ENCODE results near the gene DNAL1.

DNAL1 gene

DNA sequence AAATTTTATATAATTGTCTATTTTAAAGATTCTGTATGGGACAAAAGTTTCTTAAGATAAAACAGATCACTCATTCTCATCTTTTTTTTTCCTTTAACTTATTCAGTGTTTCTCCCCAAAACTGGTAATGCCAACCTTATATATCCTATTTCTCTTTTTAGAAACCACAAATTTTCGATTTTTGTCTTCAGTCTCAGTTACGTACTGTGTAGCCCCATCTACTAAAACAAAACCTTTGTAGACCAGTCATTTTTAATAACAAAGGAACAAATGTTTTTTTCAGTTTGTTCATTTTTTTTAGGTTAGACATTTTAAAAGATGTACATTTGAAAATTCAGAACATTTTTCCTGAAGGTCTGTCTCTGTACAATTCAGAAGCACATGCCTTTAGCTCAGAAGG, 51.2 kb downstream of the DNAL1 start:
- TF ChIP-seq CTCF (IDR thresholded peaks at IDR 0.05): no peak

- TF ChIP-seq CTCF (IDR thresholded peaks at IDR 0.05): no peak
Observed at GRCh38 chr14:73696466-73697400, 51.9 kb downstream of the DNAL1 start.

GRCh38 chr14:73700325-73700724, 55.5 kb downstream of the DNAL1 start:
- no peak for TF ChIP-seq CTCF (IDR thresholded peaks at IDR 0.05)

DNA sequence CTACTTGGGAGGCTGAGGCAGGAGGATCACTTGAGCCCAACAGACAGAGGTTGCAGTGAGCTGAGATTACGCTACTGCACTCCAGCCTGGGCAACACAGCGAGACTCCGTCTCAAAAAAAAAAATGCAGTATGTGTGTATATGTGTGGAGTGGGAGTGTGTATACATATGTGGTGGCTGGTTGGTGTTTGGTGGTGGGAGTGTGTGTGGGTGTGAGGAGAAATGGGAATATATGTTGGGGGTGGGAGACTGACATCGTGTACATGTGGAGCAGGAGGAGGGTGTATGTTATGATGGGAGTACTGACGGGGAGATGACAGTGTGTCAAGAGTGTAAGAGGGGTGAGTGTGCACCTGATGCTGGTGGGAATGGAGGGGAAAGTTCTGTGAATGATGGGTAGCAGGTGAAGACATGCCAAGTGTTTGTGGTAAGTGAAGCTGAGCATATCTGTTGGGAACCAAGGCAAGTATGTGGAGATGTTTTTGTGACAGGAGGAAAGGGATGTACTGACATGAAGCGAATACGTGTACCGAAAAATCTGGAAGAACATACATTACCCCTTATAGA, 65.2 kb downstream of the DNAL1 start:
- TF ChIP-seq CTCF (IDR thresholded peaks at IDR 0.05): no peak

DNA sequence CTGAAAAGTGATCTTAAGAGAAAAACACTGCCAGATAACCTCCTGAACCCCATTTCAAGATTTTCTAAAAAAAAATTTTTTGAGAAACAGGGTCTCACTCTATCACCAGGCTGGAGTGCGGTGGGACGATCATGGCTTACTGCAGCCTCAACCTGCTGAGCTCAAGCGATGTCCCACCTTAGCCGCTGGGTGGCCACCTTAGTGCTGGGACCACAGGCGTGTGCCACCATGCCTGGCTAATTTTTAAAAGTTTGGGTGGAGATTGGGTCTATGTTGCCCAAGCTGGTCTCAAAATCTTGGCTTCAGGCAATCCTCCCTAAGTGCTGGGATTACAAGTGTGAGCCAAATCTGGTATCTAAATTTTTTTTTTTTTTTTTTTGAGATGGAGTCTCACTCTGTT, 66.0 kb downstream of the DNAL1 start:
- TF ChIP-seq CTCF (IDR thresholded peaks at IDR 0.05): no peak

- no peak for TF ChIP-seq CTCF (IDR thresholded peaks at IDR 0.05)
Observed at GRCh38 chr14:73712071-73712506, 67.3 kb downstream of the DNAL1 start.

DNA sequence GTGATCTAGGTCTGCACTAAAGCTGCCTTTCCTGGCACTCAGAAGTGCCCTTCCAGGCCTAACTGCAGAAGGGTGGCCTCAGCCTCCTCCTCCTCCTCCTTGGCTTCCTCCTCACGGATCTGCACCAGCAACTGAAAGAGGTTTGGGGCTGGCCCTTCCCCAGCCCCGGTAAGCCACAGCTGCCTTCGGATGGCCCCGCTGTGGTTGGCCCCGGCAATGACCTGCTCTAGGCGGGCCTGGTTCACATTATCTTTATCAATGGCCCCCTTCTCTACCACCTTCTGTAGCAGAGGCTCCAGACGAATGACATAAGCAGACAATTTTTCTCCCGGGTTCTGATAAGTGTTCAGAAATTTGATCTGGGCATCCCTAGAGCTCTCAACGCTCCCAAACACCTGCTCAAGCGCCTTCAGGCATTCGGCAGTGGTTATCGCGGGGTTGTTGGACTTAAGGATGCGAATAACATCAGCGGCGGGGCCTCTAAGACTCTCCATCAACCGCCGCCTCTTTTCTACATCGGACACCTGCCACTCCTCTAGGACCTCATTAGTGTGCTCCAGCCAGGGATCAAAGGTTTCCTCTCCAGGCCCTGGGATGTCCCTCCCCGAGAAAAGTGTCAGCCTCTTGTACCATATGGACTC, 67.9 kb downstream of the DNAL1 start:
- no peak for TF ChIP-seq CTCF (IDR thresholded peaks at IDR 0.05)
